Measurements from ENCODE around the gene EGLN3. TPM values are rescaled to one million over a fixed set of nuclear protein-coding genes. Genes with fewer than 3 reads are reported as not detected.
A peak's percentile ranks its signal among the peaks of the same experiment; 100 is the strongest.

The EGLN3 gene
- 10 to 100 TPM in 1 of 4 donors, 1 to 10 TPM in 3; 3.1 to 19.2 (median 4.7) TPM for total RNA-seq

DNA sequence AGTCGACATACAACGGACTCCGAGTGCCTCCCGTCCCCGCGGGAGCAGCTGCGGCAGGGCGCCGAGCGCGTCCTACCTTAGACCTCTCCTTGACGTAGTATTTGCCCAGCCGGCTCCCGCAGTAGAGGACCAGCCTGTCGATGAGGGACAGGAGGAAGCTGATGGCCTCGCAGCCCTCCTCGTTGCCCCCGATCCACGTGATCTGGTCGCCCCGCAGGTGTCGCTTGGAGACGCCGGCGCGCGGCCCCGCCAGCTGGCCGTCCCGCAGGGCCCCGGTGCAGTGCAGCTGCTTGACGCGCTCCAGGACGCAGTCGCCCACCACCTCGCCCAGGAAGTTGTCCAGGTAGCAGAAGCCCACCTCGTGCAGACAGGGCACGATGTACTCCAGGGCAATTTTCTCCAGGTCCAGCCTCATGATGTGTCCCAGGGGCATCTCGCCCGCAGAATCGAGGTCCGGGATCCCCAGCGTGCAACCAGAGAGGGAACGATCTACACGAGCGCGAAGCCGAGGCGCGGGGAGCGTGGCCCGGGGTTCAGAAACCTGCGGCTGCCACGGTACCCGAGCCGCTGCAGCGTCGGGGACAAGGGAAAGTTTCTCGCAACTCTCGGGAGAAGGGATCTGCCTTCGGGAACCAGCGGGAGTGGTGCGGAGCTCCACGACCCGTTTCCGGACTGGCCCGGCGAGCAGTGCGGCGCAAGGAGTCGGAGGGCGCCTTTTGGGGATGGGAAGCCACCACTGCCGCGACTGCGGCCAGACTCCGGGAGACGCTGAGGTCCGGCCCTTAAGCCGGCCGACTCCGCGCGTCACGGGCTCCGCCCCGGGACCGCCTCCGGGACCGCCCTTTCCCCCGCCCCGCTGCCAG lies at the start of gene EGLN3:
Gene EGLN3 (minus strand): TSS at position 755 of the 863 bp plus-strand sequence. CDS start 322 bp downstream, at position 433.
- ATAC-seq (ENCODE audit: low FRiP score) (peak; percentile 96), DNase-seq (ENCODE audit: low spot score) (peak; percentile 50)
- TF ChIP-seq, protein P1, sequence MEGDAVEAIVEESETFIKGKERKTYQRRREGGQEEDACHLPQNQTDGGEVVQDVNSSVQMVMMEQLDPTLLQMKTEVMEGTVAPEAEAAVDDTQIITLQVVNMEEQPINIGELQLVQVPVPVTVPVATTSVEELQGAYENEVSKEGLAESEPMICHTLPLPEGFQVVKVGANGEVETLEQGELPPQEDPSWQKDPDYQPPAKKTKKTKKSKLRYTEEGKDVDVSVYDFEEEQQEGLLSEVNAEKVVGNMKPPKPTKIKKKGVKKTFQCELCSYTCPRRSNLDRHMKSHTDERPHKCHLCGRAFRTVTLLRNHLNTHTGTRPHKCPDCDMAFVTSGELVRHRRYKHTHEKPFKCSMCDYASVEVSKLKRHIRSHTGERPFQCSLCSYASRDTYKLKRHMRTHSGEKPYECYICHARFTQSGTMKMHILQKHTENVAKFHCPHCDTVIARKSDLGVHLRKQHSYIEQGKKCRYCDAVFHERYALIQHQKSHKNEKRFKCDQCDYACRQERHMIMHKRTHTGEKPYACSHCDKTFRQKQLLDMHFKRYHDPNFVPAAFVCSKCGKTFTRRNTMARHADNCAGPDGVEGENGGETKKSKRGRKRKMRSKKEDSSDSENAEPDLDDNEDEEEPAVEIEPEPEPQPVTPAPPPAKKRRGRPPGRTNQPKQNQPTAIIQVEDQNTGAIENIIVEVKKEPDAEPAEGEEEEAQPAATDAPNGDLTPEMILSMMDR (IDR thresholded peaks at IDR 0.05) = no peak

DNA sequence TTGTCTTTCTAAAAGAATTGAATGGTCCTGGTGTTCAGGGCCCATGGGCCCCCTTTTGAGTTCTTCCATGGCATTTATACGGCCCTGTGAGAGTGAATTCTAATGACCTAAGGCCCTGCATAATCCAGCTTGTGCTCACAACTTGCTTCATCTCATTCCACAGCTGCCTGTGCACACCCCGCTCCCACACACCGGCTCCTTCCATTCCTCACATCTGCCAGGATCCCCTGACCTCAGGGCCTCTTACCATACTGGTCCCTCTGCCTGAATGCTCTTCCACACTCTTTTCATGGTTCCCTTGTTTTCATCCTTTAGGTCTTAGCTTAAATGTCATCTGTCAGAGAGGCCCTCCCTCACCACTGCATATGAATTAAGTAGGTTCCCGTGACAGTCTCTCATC lies 49.5 kb upstream of the EGLN3 start:
- TF ChIP-seq, protein P1 (IDR thresholded peaks at IDR 0.05) = no peak
- ATAC-seq (ENCODE audit: low FRiP score) = no peak
- DNase-seq (ENCODE audit: low spot score) = no peak

DNA sequence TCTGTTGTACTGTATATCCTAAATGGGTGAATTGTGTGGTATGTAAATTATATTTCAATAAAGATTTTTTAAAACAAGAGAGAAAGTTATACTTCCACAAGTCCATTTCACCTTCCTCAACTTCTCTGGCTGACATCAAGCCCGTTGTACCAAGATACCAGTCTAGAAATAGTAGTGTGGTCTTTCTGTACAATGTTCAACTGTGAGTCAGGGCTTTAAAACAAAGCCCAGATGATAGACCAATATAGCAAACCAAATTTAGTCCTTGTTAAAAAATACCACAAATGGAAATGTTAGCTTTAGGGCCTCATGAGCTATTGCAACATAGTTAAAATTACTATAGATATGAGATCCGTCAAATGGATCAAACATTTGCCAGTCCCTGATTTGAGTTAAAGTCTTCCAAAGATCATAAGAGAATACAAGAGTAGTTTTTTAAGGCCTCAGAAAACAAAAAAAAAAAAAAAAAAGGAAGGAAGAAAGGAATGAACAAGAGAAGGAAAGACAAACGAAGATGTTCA lies 49.0 kb upstream of the EGLN3 start:
- TF ChIP-seq, protein P1 (IDR thresholded peaks at IDR 0.05) = no peak
- ATAC-seq (ENCODE audit: low FRiP score) = no peak
- DNase-seq (ENCODE audit: low spot score) = no peak

DNA sequence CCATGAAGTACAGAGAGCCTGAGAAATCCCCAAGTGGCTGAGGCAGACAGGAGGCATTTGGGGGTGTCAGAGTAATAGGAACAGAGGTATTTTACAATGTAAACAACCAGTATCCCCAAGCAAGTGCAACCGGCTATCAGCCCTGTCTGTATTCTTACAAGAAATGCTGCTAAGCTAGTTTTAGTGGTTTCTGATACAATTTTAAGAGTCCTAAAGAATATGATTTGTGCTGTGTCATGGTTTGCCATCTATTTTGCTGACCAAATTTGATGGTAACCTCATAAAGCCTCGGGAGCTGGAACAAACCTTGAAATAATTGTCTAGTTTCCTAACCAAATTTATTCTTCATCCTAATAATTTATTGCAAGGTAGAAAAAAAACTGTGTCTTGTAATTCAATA lies 46.7 kb upstream of the EGLN3 start:
- no peak for ATAC-seq (ENCODE audit: low FRiP score)
- no peak for DNase-seq (ENCODE audit: low spot score)
- TF ChIP-seq, protein P1 (IDR thresholded peaks at IDR 0.05) = no peak

DNA sequence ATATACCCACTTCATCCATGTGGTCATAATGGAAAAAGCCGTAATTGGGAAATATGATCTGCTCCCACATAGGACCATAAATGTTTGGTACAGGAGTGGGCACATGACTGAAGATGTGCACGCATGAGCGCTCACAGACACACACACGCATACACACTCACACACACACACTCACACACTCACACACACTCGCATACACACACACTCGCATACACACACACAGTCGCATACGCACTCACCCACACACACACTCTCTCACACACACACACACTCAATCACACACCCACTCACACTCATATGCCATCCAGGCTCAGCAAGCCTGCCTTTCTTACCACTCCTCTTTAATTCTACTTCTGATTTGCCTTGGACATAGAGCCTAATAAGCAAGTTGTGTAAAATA lies 45.6 kb upstream of the EGLN3 start:
- ATAC-seq (ENCODE audit: low FRiP score) = no peak
- TF ChIP-seq, protein P1 (IDR thresholded peaks at IDR 0.05) = no peak
- no peak for DNase-seq (ENCODE audit: low spot score)

DNA sequence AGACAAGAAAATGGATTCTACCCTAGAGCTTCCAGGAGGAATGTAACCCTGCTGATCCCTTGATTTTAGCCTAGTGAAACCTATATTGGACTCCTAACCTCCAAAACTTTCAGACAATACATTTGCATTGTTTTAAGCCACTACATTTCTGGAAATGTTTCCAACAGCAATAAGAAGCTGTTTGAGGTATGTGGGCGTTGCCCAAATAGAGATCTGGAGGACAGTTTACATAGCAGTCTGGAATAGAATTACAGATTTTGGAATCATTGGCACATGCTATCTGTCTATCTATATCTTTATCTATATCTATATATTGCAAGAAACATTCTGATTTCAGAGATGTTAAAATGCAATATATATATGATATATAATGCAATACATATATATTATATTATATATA lies 42.4 kb upstream of the EGLN3 start:
- DNase-seq (ENCODE audit: low spot score) (no peak), ATAC-seq (ENCODE audit: low FRiP score) (no peak)
- TF ChIP-seq, protein P1 (IDR thresholded peaks at IDR 0.05) = no peak

All from omental fat pad (tissue), 4 donors.